Neural progenitor cell (in vitro differentiated cells): ENCODE results near the gene NHSL1.

Source experiments
- CTCF ChIP-seq: fragments of 200-600 bp; sonication (generic); IDR thresholded peaks from 2 replicates; pipeline ENCODE4 v1.5.1; 2017; ENCODE audit warnings: antibody characterized with exemption, mild to moderate bottlenecking
- EZH2 ChIP-seq: fragments of 200-600 bp; sonication (generic); IDR thresholded peaks from 2 replicates; pipeline ENCODE4 v1.6.1; 2017; ENCODE audit warnings: antibody characterized with exemption, mild to moderate bottlenecking, moderate library complexity

GRCh38 chr6:138486249-138487101, 12.8 kb downstream of the NHSL1 start:
- TF ChIP-seq CTCF (no peak), EZH2 (no peak)
